ENCODE measurements around the gene ANKRD22. TPM values are rescaled to one million over a fixed set of nuclear protein-coding genes. Genes with fewer than 3 reads are reported as not detected.

Gene ANKRD22
- not detected for total RNA-seq

GRCh38 chr10:88851706-88852105 is at the start of gene ANKRD22:
Gene ANKRD22 (minus strand): TSS chr10:88851844. CDS start chr10:88851607, 237 bp downstream.

GRCh38 chr10:88879534-88880281 is 28.1 kb upstream of the ANKRD22 start, which contains the start of gene STAMBPL1:
Gene STAMBPL1 (plus strand): TSS chr10:88880245. CDS start chr10:88901709, 21,464 bp downstream.

GRCh38 chr10:88802523-88803285 is 48.9 kb downstream of the ANKRD22 start, which contains the start of gene LIPM:
Gene LIPM (plus strand): TSS chr10:88802730. CDS start chr10:88802897, 167 bp downstream.

Other genes with a start within 250 kb of the ANKRD22 start
- gene LIPF, start 187.4 kb downstream of the ANKRD22 start, total RNA-seq: not detected
- gene LIPK, start 145.6 kb downstream of the ANKRD22 start, total RNA-seq: not detected
- not detected for gene LIPN, start 91.8 kb downstream of the ANKRD22 start, total RNA-seq
- gene LIPM, start 49.1 kb downstream of the ANKRD22 start, total RNA-seq: not detected
- gene STAMBPL1, start 28.4 kb upstream of the ANKRD22 start, total RNA-seq: 15.0 TPM
- gene ACTA2, start 100.9 kb upstream of the ANKRD22 start, total RNA-seq: 4.7 TPM
- gene FAS, start 139.0 kb upstream of the ANKRD22 start, total RNA-seq: 1.9 TPM

All from parietal lobe (tissue), 1 donor.